GM19351 (cell line): ENCODE measurements around the gene TTLL11.

Experiments used
- ATAC-seq: cut with Tn5 transposase; IDR thresholded peaks from one replicate; pipeline ENCODE4 v1.9.1; 2021; ENCODE audit warnings: mild to moderate bottlenecking, moderate library complexity; ENCODE audit not compliant: unreplicated experiment

TTLL11 gene

GRCh38 chr9:121818841-121819427, 274.2 kb downstream of the TTLL11 start:
- ATAC-seq, result no peak

- no peak for ATAC-seq
These were observed 275.0 kb downstream of the TTLL11 start for GRCh38 chr9:121818016-121818661.

GRCh38 chr9:121817476-121817875, 275.6 kb downstream of the TTLL11 start:
- no peak for ATAC-seq

GRCh38 chr9:121816845-121817450, 276.2 kb downstream of the TTLL11 start:
- no peak for ATAC-seq

- no peak for ATAC-seq
These were observed 276.7 kb downstream of the TTLL11 start for GRCh38 chr9:121816449-121816817.

GRCh38 chr9:121815546-121816448, 277.3 kb downstream of the TTLL11 start:
- ATAC-seq, result no peak

GRCh38 chr9:121815084-121815483, 278.0 kb downstream of the TTLL11 start:
- no peak for ATAC-seq

GRCh38 chr9:121814594-121814993, 278.5 kb downstream of the TTLL11 start:
- ATAC-seq, result no peak

- ATAC-seq, result no peak
These were observed 279.4 kb downstream of the TTLL11 start for GRCh38 chr9:121813519-121814210.

GRCh38 chr9:121812159-121812735, 280.9 kb downstream of the TTLL11 start:
- ATAC-seq, result no peak

- ATAC-seq, result no peak
These were observed 281.4 kb downstream of the TTLL11 start for GRCh38 chr9:121811751-121812150.

- ATAC-seq, result no peak
These were observed 282.0 kb downstream of the TTLL11 start for GRCh38 chr9:121811140-121811539.

- no peak for ATAC-seq
These were observed 282.6 kb downstream of the TTLL11 start for GRCh38 chr9:121810489-121810888.

GRCh38 chr9:121809356-121810050, 283.6 kb downstream of the TTLL11 start:
- ATAC-seq, result no peak

GRCh38 chr9:121808781-121809180, 284.3 kb downstream of the TTLL11 start:
- ATAC-seq, result no peak

- no peak for ATAC-seq
These were observed 285.3 kb downstream of the TTLL11 start for GRCh38 chr9:121807823-121808278.

- no peak for ATAC-seq
These were observed 285.9 kb downstream of the TTLL11 start for GRCh38 chr9:121807069-121807822.

- ATAC-seq, result no peak
These were observed 290.4 kb downstream of the TTLL11 start for GRCh38 chr9:121802753-121803152.

GRCh38 chr9:121801579-121801978, 291.5 kb downstream of the TTLL11 start:
- no peak for ATAC-seq
